GM19395 (cell line): ENCODE data around the gene IFI16.
"Not testable (repeated sequence)": the region's sequence is repeated elsewhere in the genome, so short reads cannot be mapped to it uniquely, and the experiment has no call there.

Source experiments
- ATAC-seq: cut with Tn5 transposase; IDR thresholded peaks from one replicate; pipeline ENCODE4 v1.9.1; 2021; ENCODE audit warnings: mild to moderate bottlenecking, moderate library complexity; ENCODE audit not compliant: unreplicated experiment

The IFI16 gene

DNA sequence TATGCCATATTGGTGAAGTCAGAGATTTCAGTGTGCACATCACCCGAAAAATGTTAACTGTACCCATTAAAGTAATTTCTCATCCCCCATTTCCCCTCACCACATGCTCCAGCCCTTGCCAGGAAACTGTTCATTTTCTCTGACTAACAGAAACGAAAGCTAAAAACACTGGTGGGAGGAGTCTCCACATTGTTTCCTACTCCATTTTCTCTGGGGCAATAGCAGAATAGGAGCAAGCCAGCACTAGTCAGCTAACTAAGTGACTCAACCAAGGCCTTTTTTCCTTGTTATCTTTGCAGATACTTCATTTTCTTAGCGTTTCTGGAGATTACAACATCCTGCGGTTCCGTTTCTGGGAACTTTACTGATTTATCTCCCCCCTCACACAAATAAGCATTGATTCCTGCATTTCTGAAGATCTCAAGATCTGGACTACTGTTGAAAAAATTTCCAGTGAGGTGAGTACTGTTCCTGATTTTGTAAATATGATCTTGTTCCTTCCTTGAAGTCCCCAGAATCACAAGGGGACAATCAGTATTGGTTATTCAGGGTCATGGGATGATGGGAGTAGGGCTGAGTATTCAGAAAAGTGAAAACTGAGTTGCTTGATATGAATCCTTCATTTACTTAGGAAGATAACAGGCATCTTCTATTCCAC is at the start of gene IFI16:
Gene IFI16 (plus strand): TSS at position 204 of the 658 bp plus-strand sequence. CDS start 4,774 bp downstream, outside the sequence.
- ATAC-seq: peak; percentile 73

DNA sequence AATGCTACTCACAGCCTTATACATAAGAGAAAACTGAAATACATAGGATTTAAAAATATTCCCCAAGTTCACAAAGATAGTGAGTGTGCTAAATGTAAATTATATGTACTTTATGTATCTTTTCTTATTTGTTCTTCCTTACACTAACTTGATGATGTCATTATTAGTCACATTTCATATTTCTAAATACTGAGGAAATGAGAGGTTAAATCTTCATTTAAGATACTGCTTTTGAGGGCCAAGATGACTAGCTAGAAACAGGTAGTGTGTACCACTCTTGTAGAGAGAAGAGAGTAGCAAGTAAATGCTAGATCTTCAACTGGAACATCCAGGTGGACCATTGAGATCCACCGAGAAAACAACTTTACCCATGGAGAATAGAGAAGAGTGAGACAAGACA is 48.5 kb upstream of the IFI16 start:
- ATAC-seq: no peak

DNA sequence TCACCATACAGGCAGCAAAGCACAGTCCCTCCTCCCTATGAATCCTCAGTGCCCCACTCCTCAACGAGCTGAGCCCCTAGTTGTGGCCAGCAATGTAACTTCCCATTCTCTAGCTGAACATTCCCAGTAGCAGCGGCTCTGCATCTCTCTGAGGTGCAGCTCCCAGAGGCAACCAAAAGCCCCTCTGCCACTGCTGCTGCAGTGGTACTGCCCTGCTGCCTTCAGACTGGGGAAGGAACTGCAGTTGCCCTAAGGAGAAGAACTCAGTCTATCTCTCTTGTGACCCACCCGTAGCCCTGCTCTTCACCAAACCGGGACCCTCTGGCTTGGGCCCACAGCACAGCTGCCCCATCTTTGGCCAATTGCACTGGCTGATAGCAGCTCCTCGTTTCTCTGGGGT is 46.7 kb upstream of the IFI16 start:
- ATAC-seq: no peak

DNA sequence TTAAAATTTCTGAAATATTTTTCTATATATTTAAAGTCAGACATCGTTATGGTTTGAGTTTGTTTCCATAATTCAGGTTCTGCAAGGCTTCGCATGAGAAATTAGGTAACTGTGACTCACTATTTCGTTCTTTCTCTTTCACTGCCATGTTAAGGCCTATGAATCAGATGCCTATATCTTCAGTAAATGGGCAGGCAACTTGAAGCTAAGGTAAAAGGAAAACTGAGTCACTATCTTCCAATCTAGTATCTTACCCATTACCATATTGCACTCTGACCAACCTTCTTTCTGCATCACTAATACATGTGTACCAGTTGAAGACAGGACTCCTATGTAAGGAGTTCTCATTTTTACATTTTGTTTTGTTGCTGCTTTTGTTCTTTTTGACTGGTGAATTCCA is 40.5 kb upstream of the IFI16 start:
- no peak for ATAC-seq

DNA sequence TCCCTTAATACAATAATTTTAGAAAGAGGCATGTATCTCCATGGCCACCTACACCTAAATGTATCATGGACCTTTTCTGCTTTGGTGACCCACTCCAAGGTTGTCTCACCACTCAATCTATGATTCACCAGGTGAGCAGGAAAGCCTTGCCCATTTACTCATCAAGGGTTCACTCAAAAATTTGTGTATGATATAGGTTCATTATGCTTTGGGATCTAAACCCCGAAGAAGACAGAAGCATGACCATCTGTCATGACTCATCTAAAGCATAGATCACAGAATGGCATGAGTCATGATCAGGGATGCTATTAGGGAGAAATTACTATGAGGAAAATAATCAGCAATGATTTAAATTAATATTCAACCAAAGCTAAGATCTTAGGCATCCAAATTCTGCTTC is 39.9 kb upstream of the IFI16 start:
- no peak for ATAC-seq

DNA sequence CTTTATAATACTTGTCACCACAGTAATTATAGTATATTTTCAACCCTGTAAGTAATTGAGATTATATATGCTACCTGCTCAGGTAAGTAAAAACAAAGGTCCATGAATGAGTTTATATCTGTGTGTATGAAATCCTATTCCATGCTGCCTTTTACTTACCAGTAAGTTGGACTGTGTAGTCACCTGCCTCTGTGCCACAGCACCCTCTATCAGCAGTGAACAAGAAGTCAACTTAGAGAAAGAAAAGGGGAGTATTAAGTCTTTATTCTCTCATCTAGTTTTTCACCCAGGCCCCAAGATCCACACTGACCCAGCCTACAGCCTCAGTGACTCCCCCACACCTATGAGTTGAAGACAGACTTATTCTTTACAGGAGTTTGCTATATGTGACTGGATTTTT is 36.9 kb upstream of the IFI16 start:
- no peak for ATAC-seq

DNA sequence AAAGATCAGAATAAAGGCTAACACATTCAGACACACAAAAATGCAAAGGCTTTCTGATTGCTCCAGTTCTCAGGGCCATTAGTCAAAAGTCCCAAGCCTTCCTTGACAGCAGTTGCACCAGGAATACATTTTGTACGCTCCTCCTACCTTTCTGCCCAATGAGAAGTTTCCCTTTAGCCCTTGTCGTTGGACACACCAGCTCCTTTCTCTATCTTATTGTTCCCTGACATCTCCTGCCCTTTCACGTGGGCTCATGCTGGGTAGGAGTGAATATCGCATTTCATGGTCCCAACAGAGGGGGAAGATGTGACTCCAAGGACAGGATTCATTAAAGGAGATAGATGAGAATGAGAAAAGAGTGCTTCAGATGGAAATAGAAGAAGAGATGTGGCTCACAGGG is 33.5 kb upstream of the IFI16 start:
- ATAC-seq: no peak

DNA sequence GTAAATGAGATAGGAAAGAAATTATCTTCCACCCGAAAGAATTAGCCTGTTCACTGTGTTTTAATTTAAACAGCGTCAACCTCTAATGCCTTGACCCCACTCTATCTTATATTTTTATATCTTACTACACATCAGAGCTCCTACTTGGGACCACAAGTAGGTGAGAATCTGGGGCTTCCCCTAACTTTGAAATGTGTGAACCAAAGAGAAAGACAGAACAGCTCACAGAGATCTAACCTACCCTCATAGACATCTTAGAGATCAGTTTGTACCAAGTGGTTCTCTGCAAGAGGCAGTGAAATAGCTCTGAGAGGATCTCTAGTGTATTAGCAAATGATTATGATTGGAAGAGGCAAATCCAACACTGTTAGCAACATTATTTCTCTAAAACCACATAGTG is 31.0 kb upstream of the IFI16 start:
- no peak for ATAC-seq

DNA sequence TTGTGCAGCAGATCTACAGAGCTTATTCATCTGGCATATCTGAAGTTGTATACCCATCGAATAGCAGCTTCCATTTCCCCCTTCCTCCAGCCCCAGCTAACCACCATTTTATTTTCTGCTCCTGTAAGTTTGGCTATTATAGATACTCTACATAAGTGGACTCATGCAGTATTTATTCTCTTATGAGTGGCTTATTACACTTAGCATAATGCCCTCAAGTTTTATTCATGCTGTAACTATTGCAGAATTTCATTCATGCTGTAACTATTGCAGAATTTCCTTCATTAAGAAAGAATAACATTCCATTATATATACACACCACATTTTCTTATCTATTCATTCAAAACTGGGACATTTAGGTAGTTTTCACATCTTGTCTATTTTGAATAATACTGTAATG is 30.5 kb upstream of the IFI16 start:
- no peak for ATAC-seq

DNA sequence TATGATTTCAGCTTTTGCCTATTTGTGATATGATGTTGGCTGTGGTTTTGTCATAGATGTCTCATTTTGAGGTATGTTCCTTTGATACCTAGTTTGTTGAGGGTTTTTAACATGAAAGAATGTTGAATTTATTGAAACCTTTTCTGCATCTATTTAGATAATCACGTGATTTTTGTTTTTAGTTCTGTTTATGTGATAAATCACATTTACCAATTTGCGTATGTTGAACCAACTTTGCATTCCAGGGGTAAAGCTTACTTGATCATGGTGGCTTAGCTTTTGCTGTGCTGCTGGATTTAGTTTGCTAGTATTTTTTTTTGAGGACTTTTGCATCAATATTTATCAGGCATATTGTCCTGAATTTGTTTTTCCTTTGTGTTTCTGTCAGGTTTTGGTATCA is 26.5 kb upstream of the IFI16 start:
- ATAC-seq: no peak

DNA sequence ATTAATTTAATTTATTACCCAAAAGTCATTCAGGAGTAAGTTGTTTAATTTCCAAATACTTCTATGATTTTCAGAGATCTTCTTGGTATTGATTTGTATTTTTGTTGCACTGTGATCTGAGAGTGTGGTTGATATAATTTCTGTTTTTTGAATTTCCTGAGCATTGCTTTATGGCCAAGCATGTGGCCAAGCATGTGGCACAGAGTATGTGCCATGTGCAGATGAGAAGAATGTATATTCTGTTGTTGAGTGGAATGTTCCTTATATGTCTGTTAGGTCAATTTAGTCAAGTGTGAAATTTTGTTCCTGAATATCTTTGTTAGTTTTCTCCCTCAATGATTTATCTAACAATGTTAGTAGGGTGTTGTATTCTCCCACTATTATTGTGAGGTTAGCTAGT is 25.3 kb upstream of the IFI16 start:
- ATAC-seq: no peak

DNA sequence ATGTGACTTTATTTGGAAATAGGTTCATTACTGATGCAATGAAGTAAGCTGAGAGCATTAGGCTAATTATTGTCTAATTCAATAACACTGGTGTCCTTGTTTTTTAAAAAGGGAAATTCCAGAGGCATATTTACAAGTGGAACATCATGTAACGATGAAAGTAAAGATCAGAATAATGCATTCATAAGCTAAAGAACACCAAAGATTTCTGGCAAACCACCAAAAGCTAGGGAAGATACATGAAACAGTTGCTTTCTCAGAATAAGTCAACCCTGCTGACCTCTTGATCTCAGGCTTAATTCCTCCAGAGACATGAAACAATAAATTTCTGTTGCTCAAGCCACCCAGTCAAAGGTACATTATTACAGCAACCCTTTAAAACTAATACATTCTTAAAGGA is 20.3 kb upstream of the IFI16 start:
- ATAC-seq: no peak

DNA sequence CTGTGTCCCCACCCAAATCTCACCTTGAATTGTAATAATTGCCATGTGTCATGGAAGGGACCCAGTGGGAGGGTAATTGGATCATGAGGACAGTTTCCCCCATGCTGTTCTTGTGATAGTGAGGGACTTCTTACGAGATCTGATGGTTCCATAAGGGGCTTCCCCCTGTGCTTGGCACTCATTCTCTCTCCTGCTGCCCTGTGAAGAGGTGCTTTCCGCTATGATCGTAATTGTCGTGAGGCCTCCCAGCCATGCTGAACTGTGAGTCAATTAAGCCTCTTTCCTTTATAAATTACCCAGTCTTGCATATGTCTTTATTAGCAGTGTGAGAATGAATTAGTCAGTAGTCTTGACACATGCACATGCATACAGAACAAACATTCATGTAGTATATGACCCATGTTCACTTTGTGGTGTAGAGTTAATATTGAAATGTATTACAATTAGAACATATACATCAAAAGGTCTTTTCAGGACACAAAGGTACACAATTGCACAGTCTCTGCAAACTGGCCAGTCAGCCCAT is 16.9 kb upstream of the IFI16 start:
- ATAC-seq: no peak

DNA sequence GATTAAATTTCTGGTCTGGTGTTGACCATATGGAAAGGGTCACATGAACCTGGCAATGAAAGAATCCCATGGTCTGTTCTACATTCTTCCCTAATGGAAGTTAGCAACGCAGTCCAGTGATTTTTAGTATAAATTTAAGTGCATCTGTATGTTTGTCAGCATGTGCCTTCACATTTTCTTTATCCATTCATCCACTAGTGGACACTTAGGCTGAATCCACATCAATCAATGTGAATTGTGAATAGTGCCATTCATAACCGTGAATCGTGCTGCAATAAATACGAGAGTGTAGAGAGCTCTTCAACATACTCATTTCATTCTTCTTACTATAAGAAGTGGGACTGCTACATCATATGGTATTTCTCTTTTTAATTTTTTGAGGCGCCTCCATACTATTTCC is 12.7 kb upstream of the IFI16 start:
- ATAC-seq: no peak

DNA sequence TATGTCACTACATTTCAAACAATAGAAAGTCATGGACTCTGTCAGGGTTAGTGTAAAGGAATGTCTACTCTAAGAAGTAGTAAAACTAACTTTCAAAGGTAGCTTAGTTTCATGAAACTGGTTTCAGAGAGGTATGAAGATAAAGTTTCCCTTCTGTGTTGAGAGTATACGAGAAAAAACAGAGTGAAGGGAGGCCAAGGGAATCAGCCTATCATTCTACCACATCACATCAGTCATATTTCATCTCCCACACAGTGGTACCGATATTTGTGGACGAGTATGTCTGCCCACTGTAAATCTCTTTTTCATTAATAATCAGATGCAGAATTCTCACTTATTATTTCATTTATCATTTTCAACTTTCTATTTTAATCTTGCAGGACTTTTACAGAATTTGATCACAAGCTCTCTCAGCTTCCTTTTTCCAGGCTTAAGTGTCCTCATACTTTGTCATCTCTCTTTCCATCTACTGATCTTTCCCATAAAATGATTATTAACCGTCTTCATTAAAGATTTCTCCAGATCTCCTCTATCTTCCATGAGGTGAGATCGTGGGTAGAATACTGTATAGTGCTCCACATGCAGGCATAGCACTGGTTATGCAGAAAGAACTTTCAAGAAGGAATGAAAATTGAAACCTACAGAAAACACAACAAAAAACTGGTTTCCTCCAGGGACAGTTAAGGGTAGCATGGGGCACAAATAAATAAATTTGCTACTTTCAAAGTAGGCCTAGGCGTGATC is 11.5 kb upstream of the IFI16 start:
- ATAC-seq: peak; percentile 47

DNA sequence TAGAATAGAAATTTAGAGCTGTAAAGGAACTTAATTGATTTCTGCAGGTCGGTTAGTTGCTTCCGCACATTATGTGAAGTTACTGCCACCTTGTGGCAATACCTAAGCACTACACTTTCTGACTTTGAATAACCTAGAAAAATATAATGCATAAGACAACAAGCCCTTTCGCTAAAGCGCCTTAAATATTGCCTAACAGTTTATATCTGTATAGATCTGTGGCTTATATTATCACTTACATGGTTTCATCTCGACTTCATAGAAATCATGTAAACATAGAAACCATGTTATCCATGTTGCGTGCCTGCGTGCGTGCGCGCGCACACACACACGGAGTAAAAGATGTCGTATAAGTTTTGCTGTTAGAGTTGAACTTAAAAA is 10.9 kb upstream of the IFI16 start:
- peak; percentile 69 for ATAC-seq

DNA sequence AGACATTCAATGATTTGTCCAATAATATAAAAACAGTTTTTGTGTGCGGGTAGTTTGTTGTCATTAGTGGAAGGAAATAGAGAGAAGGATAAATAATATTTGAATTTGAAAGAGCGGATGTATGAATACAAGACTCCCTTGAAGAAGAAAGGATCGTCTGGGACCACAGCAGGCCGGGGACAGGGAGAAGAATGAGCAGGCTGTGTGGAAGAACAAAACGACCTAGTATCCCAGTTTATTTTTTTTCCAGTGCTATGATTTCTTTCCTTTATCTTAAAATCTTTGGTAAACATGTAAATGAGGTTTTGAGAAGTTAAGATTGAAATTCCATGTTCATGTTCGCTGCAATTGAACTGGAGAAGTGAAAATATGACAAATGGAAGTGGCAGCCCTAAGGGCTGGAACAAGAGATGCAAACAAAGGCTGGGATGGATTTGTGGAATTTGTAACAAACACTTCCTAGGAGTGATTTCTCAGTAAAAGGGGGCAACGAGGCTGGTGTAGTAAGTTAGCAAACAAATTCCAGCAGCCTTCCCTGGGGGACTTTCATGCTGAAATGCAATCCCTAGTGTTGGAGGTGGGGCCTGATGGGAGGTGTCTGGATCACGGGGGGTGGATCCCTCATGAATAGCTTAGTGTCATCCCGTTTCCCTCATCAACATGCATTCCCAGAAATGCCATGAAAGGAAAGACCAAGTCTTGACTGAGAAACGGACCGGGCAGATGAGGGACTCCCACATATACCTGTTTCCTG is 10.2 kb upstream of the IFI16 start:
- no peak for ATAC-seq

DNA sequence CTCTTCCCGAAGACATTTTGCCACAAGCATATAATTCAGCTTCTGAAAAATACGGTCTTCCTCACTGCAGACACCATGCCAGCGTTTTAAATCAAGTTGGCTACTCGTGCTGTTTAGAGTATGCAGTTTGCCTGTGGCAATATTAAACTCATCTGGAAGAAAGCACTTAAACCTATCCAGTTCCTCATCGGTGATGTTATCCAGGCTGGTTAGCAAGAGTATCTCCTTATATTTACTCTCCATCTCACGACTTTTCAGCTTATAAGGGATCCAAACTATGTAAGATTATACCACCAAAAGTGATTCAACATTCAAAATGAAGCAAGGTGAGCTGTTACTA is 9.7 kb upstream of the IFI16 start:
- no peak for ATAC-seq

DNA sequence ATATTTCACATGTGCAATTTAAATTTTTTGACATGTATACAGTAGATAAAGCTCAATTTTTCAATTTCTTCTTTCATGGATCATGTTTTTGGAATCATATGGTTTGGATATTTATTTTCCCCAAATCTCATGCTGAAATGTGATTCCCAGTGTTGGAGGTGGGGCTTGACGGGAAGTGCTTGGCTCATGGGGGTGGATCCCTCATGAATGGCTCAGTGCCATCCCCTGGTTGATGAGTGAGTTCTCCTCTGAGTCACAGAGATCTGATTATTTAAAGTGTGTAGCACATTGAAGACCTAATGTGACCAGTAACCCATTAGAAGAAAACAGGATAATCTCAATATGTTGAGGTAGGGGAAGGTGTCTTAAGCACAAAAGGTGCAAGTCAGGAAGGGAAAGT is 9.1 kb upstream of the IFI16 start:
- no peak for ATAC-seq

DNA sequence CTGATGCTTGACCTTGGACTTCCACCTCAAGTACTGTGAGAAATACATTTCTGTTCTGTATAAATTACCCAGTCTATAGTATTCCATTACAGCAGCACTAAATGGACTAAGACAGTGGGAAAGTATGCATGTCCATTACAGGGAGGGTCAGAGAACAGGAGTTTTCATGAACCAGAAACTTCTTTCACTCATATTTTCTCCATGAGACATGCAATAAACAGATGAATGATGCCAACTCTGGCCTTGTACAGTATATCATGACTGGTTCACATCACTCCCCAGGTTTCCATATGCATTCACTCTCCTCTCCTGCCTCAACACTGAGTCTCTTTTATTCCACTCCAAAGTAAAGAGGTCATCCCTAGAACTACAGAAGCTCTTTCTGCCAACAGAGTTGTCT is 4.5 kb upstream of the IFI16 start:
- no peak for ATAC-seq

DNA sequence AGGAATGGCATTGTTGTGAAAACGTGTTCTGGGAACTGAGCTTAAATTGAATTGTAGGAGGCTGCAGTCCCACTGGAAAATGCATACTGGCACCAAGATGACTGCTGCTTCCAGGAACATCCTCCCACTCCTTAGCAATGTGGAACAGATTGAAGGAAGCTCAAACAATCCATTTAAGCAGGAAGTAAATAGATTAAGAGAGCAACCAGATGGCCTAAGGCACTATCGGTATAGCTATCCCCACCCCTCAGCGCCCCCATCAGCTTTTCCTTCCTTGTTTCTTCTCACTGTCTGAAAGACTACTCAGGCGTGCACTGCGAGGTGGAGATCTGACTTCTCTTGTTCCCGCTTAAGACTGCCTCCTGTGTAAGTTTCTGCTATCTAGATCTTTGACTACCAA is 4.0 kb upstream of the IFI16 start:
- no peak for ATAC-seq

DNA sequence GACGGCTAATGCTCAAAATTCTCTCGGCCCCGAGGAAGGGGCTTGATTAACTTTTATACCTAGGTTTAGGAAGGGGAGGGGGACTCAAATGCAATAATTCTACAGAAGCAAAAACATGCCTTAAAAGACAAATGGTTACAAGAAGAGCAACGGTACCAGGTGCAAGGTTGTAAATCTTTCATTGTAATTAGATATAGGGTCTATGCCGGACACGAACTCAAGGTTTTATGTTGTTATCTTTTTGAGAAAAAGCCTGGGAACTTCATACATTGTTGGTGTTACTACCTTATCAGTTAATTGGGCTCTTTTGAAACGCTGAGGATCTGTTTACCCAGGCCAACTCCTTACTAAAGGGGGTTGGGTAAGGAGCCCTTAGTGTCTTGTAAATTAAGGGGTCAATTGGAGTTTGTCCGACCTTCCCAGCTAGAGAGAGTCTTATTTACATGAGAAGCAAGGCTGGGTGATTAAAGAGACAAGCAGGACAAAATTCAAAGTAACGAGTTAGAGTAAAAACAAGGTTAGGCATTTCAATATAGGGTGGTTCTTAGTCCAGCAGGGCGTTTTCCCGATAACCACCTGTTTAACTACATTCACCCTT is 3.4 kb upstream of the IFI16 start:
- ATAC-seq: not testable (repeated sequence)
